ENCODE data around the gene NDUFB6. TPM values are rescaled to one million over a fixed set of nuclear protein-coding genes. Genes with fewer than 3 reads are reported as not detected.

Gene NDUFB6
- total RNA-seq, 1 donor from 2014 or later, result 36.8 TPM

GRCh38 chr9:32589083-32589723, 16.2 kb upstream of the NDUFB6 start:
- no peak for TF ChIP-seq CTCF (IDR thresholded peaks at IDR 0.05; ENCODE audit: unreplicated experiment)
- H3K27me3 Mint-ChIP-seq (ENCODE audit: unreplicated experiment), result no peaks in the 10 kb centered on the region
- H3K4me1 Mint-ChIP-seq (ENCODE audit: unreplicated experiment), result no peaks in the 10 kb centered on the region
- no peaks in the 10 kb centered on the region for H3K36me3 Mint-ChIP-seq (ENCODE audit: low read depth, unreplicated experiment)
- no peak overlapping the region for H3K4me3 Mint-ChIP-seq (ENCODE audit: unreplicated experiment)
- DNase-seq (ENCODE audit: low spot score), result no peak
- H3K9me3 Mint-ChIP-seq (ENCODE audit: unreplicated experiment), result no peaks in the 10 kb centered on the region
- no peak overlapping the region for H3K27ac Mint-ChIP-seq (ENCODE audit: unreplicated experiment)

GRCh38 chr9:32587901-32588300, 14.9 kb upstream of the NDUFB6 start:
- no peaks in the 10 kb centered on the region for H3K9me3 Mint-ChIP-seq (ENCODE audit: unreplicated experiment)
- no peak overlapping the region for H3K4me3 Mint-ChIP-seq (ENCODE audit: unreplicated experiment)
- H3K27ac Mint-ChIP-seq (ENCODE audit: unreplicated experiment), result no peak overlapping the region
- H3K4me1 Mint-ChIP-seq (ENCODE audit: unreplicated experiment), result no peaks in the 10 kb centered on the region
- H3K27me3 Mint-ChIP-seq (ENCODE audit: unreplicated experiment), result no peaks in the 10 kb centered on the region
- H3K36me3 Mint-ChIP-seq (ENCODE audit: low read depth, unreplicated experiment), result no peaks in the 10 kb centered on the region
- TF ChIP-seq CTCF (IDR thresholded peaks at IDR 0.05; ENCODE audit: unreplicated experiment), result no peak
- no peak for DNase-seq (ENCODE audit: low spot score)

GRCh38 chr9:32584784-32585183, 11.8 kb upstream of the NDUFB6 start:
- Mint-ChIP-seq H3K27me3 (ENCODE audit: unreplicated experiment) (no peaks in the 10 kb centered on the region), H3K36me3 (ENCODE audit: low read depth, unreplicated experiment) (no peaks in the 10 kb centered on the region), H3K4me3 (ENCODE audit: unreplicated experiment) (no peak overlapping the region), H3K4me1 (ENCODE audit: unreplicated experiment) (peaks cover 16% of the 10 kb centered on the region), H3K9me3 (ENCODE audit: unreplicated experiment) (no peaks in the 10 kb centered on the region), H3K27ac (ENCODE audit: unreplicated experiment) (no peak overlapping the region)
- no peak for TF ChIP-seq CTCF (IDR thresholded peaks at IDR 0.05; ENCODE audit: unreplicated experiment)
- no peak for DNase-seq (ENCODE audit: low spot score)

- no peaks in the 10 kb centered on the region for H3K36me3 Mint-ChIP-seq (ENCODE audit: low read depth, unreplicated experiment)
- H3K27ac Mint-ChIP-seq (ENCODE audit: unreplicated experiment), result no peak overlapping the region
- H3K4me1 Mint-ChIP-seq (ENCODE audit: unreplicated experiment), result peaks cover 16% of the 10 kb centered on the region
- H3K27me3 Mint-ChIP-seq (ENCODE audit: unreplicated experiment), result no peaks in the 10 kb centered on the region
- H3K4me3 Mint-ChIP-seq (ENCODE audit: unreplicated experiment), result no peak overlapping the region
- no peaks in the 10 kb centered on the region for H3K9me3 Mint-ChIP-seq (ENCODE audit: unreplicated experiment)
- peak; percentile 44 for TF ChIP-seq CTCF (IDR thresholded peaks at IDR 0.05; ENCODE audit: unreplicated experiment)
- DNase-seq (ENCODE audit: low spot score), result peak; percentile 55
Observed at GRCh38 chr9:32581512-32582143, 8.7 kb upstream of the NDUFB6 start.

GRCh38 chr9:32580631-32581300, 7.8 kb upstream of the NDUFB6 start:
- Mint-ChIP-seq H3K4me1 (ENCODE audit: unreplicated experiment) (peaks cover 16% of the 10 kb centered on the region), H3K36me3 (ENCODE audit: low read depth, unreplicated experiment) (no peaks in the 10 kb centered on the region), H3K4me3 (ENCODE audit: unreplicated experiment) (peak overlapping the region; percentile 39), H3K9me3 (ENCODE audit: unreplicated experiment) (no peaks in the 10 kb centered on the region), H3K27me3 (ENCODE audit: unreplicated experiment) (no peaks in the 10 kb centered on the region), H3K27ac (ENCODE audit: unreplicated experiment) (peak overlapping the region; percentile 74)
- DNase-seq (ENCODE audit: low spot score), result peak; percentile 8
- TF ChIP-seq CTCF (IDR thresholded peaks at IDR 0.05; ENCODE audit: unreplicated experiment), result no peak

Data from endothelial cell (in vitro differentiated cells).